IMR-90 (cell line): Measurements from ENCODE around the gene XPNPEP2. TPM values are rescaled to one million over a fixed set of nuclear protein-coding genes. Genes with fewer than 3 reads are reported as not detected.

ENCODE experiments used
- ATAC-seq: fragments of 200-7000 bp; cut with Tn5 transposase; 2 replicates; pipeline ENCODE4 v1.9.1; 2020; ENCODE audit warnings: low read depth, mild to moderate bottlenecking, moderate library complexity
- BruUV-seq: library from RNA; stranded (reverse); fragments of 400-500 nt; replicated peaks from 2 replicates; lab custom pipeline; 2021; lab: Mats Ljungman, UMichigan
- CTCF ChIA-PET: fragments of 300-600 bp; formaldehyde crosslinking; extraction: SDS; loops from one replicate; lab custom pipeline; 2021; ENCODE audit warnings: antibody characterized with exemption; lab: Yijun Ruan, JAX
- POLR2A ChIA-PET: fragments of 300-600 bp; sonication (Branson Sonifier 250); formaldehyde crosslinking; loops from one replicate; lab custom pipeline; 2022; ENCODE audit warnings: antibody characterized with exemption; ENCODE audit not compliant: unreplicated experiment; lab: Charles Lee
- DNase-seq: peaks from one replicate; pipeline ENCODE4 v3.0.0; 2013
- H2AFZ ChIP-seq: replicated peaks from 2 replicates; pipeline ENCODE3; 2013; ENCODE audit warnings: low read length, mild to moderate bottlenecking; ENCODE audit not compliant: poor library complexity
- H2AK5ac ChIP-seq: 2 replicates; pipeline ENCODE4 v1.6.1; 2013; ENCODE audit warnings: low read depth, low read length, inconsistent platforms
- H2AK9ac ChIP-seq: replicated peaks from 2 replicates; pipeline ENCODE3; 2013; ENCODE audit warnings: mild to moderate bottlenecking, low read depth, low read length, moderate library complexity; ENCODE audit not compliant: poor library complexity
- H2BK120ac ChIP-seq: 2 replicates; pipeline ENCODE4 v1.6.1; 2013; ENCODE audit warnings: low read depth, low read length, inconsistent platforms
- H2BK15ac ChIP-seq: 3 replicates; pipeline ENCODE4 v1.6.1; 2013; ENCODE audit warnings: low read depth, low read length, inconsistent platforms
- H2BK20ac ChIP-seq: 2 replicates; pipeline ENCODE4 v1.6.1; 2013; ENCODE audit warnings: low read depth, mild to moderate bottlenecking, inconsistent platforms, low read length, moderate library complexity
- H2BK5ac ChIP-seq: 2 replicates; pipeline ENCODE4 v1.6.1; 2013; ENCODE audit warnings: mild to moderate bottlenecking, low read depth, low read length, inconsistent platforms; ENCODE audit not compliant: poor library complexity, severe bottlenecking
- H3K14ac ChIP-seq: replicated peaks from 2 replicates; pipeline ENCODE4 v1.6.1; 2013; ENCODE audit warnings: low read depth, low read length, inconsistent platforms
- H3K18ac ChIP-seq: 2 replicates; pipeline ENCODE4 v1.6.1; 2013; ENCODE audit warnings: low read depth, low read length, control low read depth
- H3K23ac ChIP-seq: 2 replicates; pipeline ENCODE4 v1.6.1; 2013; ENCODE audit warnings: low read depth, low read length, inconsistent platforms
- H3K27ac ChIP-seq: 2 replicates; pipeline ENCODE4 v1.5.1; 2013; ENCODE audit warnings: mild to moderate bottlenecking, control low read depth, low read length; ENCODE audit not compliant: insufficient read depth
- H3K27me3 ChIP-seq: 2 replicates; pipeline ENCODE4 v1.6.1; 2013; ENCODE audit warnings: low read length; ENCODE audit not compliant: control insufficient read depth, insufficient read depth
- H3K36me3 ChIP-seq: 2 replicates; pipeline ENCODE4 v1.6.1; 2013; ENCODE audit warnings: low read length, mixed read lengths; ENCODE audit not compliant: control insufficient read depth, insufficient read depth
- H3K4ac ChIP-seq: 2 replicates; pipeline ENCODE4 v1.6.1; 2013; ENCODE audit warnings: low read depth, low read length, inconsistent platforms
- H3K4me1 ChIP-seq: 2 replicates; pipeline ENCODE4 v1.6.1; 2013; ENCODE audit warnings: low read length, mixed read lengths; ENCODE audit not compliant: control insufficient read depth, insufficient read depth
- H3K4me2 ChIP-seq: 2 replicates; pipeline ENCODE4 v1.6.1; 2013; ENCODE audit warnings: low read depth, mild to moderate bottlenecking, control low read depth, low read length, moderate library complexity
- H3K4me3 ChIP-seq: 2 replicates; pipeline ENCODE4 v1.5.1; 2013; ENCODE audit warnings: low read depth, mild to moderate bottlenecking, control low read depth, low read length, moderate library complexity; ENCODE audit not compliant: insufficient read depth
- H3K56ac ChIP-seq: 2 replicates; pipeline ENCODE4 v1.6.1; 2013; ENCODE audit warnings: low read length, inconsistent platforms; ENCODE audit not compliant: insufficient read depth; ENCODE audit errors: extremely low read depth
- H3K79me1 ChIP-seq, 2 experiments: 2 replicates each; pipeline ENCODE4 v1.6.1; 2013; ENCODE audit warnings: low read length in 2 of 2, inconsistent platforms in 1 of 2, low read depth in 1 of 2
- H3K9ac ChIP-seq: 2 replicates; pipeline ENCODE4 v1.6.1; 2013; ENCODE audit warnings: low read depth, low read length, control low read depth
- H3K9me1 ChIP-seq: 2 replicates; pipeline ENCODE4 v1.6.1; 2013; ENCODE audit warnings: low read length, inconsistent platforms; ENCODE audit not compliant: insufficient read depth
- H3K9me3 ChIP-seq: 2 replicates; pipeline ENCODE4 v1.6.1; 2013; ENCODE audit warnings: low read length; ENCODE audit not compliant: control insufficient read depth, insufficient read depth
- H4K20me1 ChIP-seq: 2 replicates; pipeline ENCODE4 v1.6.1; 2013; ENCODE audit warnings: low read length, inconsistent platforms; ENCODE audit not compliant: insufficient read depth
- H4K5ac ChIP-seq: 2 replicates; pipeline ENCODE4 v1.6.1; 2013; ENCODE audit warnings: mild to moderate bottlenecking, low read depth, low read length, control low read depth
- H4K8ac ChIP-seq, 2 experiments: 2 replicates each; pipeline ENCODE4 v1.6.1; 2013; ENCODE audit warnings: low read depth in 2 of 2, low read length in 2 of 2, control low read depth in 1 of 2, inconsistent platforms in 1 of 2
- H4K91ac ChIP-seq: 2 replicates; pipeline ENCODE4 v1.6.1; 2013; ENCODE audit warnings: low read depth, low read length, inconsistent platforms; ENCODE audit not compliant: insufficient read depth
- FOS ChIP-seq: fragments of 150-350 bp; IDR thresholded peaks from 2 replicates; pipeline ENCODE4 v1.6.1; 2016; ENCODE audit warnings: low read depth, low read length
- RFX5 ChIP-seq: IDR thresholded peaks from 2 replicates; pipeline ENCODE4 v1.8.0; 2012; ENCODE audit warnings: low read depth, mild to moderate bottlenecking, low read length, moderate library complexity
- WGBS, 2 experiments: methylation state at CpG; one replicate each; pipeline versions ENCODE4 v1.1.5 to v1.1.7; 2013; ENCODE audit warnings: missing lambda C conversion rate in 2 of 2; ENCODE audit not compliant: insufficient read length in 1 of 2; ENCODE audit errors: extremely low coverage in 2 of 2; 5-methylcytosine and 5-hydroxymethylcytosine counted together
- dilution Hi-C: fragments of 300-500 bp; cut with HindIII; formaldehyde crosslinking; loops from one replicate; pipeline ENCODE4 v1.14.3; 2018; ENCODE audit warnings: low sequenced_read_pairs; ENCODE audit not compliant: unreplicated experiment
- in situ Hi-C: fragments of 300-500 bp; cut with MboI; formaldehyde crosslinking; loops from 3 replicates; pipeline ENCODE4 v1.14.3; 2019; ENCODE audit warnings: low sequenced_read_pairs, inconsistent platforms, mixed read lengths
- intact Hi-C: fragments of 100-400 bp; cut with micrococcal nuclease; formaldehyde crosslinking; loops from 2 replicates; pipeline ENCODE4 v1.10.0; 2022
- polyA plus RNA-seq, 3 experiments: library from polyadenylated mRNA; depleted of rRNA; stranded (reverse); fragments of >200 nt; gene quantifications; 2 replicates each; pipeline ENCODE4 v1.2.3, GENCODE V29; 2012; ENCODE audit warnings: low replicate concordance in 1 of 3
- total RNA-seq: library from RNA; depleted of rRNA; stranded (reverse); fragments of >200 nt; gene quantifications from 2 replicates; pipeline ENCODE4 v1.2.3, GENCODE V29; 2012
- TF ChIP-seq, protein P1 (sequence below): fragments of 150-350 bp; IDR thresholded peaks from 2 replicates; pipeline ENCODE4 v1.6.1; 2016; ENCODE audit warnings: low read depth, mild to moderate bottlenecking, low read length, moderate library complexity, borderline replicate concordance

Gene XPNPEP2
- total and polyA plus RNA-seq, 2 of the 4 experiments (the other 2 are of a cell fraction): under 0.01 to 0.07 TPM

DNA sequence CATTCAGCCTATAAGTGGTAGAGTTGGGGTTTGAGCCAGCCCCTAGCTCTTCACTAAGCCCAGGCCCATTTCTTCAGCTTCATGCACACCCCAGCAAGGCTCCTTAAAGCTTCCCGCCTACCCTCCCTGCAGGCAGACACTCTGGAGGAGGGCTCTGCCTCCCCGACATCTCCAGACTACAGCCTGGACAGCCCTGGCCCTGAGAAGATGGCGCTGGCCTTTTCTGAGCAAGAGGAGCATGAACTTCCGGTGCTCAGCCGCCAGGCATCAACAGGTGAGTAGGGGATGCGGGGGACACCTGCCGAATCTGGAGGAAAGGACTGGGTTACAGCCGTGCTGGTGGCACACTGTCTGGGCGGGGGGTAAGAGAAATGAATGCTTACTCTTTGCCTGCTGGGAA lies 52.0 kb downstream of the XPNPEP2 start:
- TF ChIP-seq, protein P1, sequence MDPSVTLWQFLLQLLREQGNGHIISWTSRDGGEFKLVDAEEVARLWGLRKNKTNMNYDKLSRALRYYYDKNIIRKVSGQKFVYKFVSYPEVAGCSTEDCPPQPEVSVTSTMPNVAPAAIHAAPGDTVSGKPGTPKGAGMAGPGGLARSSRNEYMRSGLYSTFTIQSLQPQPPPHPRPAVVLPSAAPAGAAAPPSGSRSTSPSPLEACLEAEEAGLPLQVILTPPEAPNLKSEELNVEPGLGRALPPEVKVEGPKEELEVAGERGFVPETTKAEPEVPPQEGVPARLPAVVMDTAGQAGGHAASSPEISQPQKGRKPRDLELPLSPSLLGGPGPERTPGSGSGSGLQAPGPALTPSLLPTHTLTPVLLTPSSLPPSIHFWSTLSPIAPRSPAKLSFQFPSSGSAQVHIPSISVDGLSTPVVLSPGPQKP: no peak
- TF ChIP-seq RFX5 (no peak), FOS (no peak)
- no peak overlapping the region for H3K9ac ChIP-seq
- no peaks in the 10 kb centered on the region for H3K4me1 ChIP-seq
- no peak overlapping the region for H2BK15ac ChIP-seq
- intact Hi-C loops: no loop called here
- H2AFZ ChIP-seq: no peak overlapping the region
- H3K56ac ChIP-seq: no peak overlapping the region
- no peaks in the 10 kb centered on the region for H3K9me3 ChIP-seq
- H2BK20ac ChIP-seq: no peak overlapping the region
- no peak overlapping the region for H2BK5ac ChIP-seq
- H3K4me3 ChIP-seq: no peak overlapping the region
- ChIA-PET CTCF (no interaction called here), POLR2A (no interaction called here)
- H4K91ac ChIP-seq: no peak overlapping the region
- ATAC-seq: no peak
- no peak for DNase-seq
- no peak overlapping the region for H3K4me2 ChIP-seq
- H2AK5ac ChIP-seq: no peak overlapping the region
- H3K4ac ChIP-seq: no peak overlapping the region
- H2BK120ac ChIP-seq: no peak overlapping the region
- H3K18ac ChIP-seq: no peak overlapping the region
- H4K8ac ChIP-seq: no peak overlapping the region
- no peak overlapping the region for H4K5ac ChIP-seq
- in situ Hi-C loops: no loop called here
- no peaks in the 10 kb centered on the region for H3K9me1 ChIP-seq
- H3K79me1 ChIP-seq: no peaks in the 10 kb centered on the region
- 50% methylated on average over 1 of the region's 9 CpGs; no CpG with 5 or more reads in 1 of the 2 experiments for WGBS, 2 experiments
- H3K23ac ChIP-seq: no peak overlapping the region
- no peaks in the 10 kb centered on the region for H3K36me3 ChIP-seq
- BruUV-seq: no TSS peak
- peaks cover 1% of the 10 kb centered on the region; the same call in 1 of the 2 replicates for H3K27me3 ChIP-seq
- no peak overlapping the region for H2AK9ac ChIP-seq
- H4K20me1 ChIP-seq: no peaks in the 10 kb centered on the region; the same call in 1 of the 2 replicates
- H3K14ac ChIP-seq: no peak overlapping the region
- dilution Hi-C loops: no loop called here
- no peak overlapping the region for H3K27ac ChIP-seq
